ENCODE measurements around the gene DSEL.

Gene DSEL

DNA sequence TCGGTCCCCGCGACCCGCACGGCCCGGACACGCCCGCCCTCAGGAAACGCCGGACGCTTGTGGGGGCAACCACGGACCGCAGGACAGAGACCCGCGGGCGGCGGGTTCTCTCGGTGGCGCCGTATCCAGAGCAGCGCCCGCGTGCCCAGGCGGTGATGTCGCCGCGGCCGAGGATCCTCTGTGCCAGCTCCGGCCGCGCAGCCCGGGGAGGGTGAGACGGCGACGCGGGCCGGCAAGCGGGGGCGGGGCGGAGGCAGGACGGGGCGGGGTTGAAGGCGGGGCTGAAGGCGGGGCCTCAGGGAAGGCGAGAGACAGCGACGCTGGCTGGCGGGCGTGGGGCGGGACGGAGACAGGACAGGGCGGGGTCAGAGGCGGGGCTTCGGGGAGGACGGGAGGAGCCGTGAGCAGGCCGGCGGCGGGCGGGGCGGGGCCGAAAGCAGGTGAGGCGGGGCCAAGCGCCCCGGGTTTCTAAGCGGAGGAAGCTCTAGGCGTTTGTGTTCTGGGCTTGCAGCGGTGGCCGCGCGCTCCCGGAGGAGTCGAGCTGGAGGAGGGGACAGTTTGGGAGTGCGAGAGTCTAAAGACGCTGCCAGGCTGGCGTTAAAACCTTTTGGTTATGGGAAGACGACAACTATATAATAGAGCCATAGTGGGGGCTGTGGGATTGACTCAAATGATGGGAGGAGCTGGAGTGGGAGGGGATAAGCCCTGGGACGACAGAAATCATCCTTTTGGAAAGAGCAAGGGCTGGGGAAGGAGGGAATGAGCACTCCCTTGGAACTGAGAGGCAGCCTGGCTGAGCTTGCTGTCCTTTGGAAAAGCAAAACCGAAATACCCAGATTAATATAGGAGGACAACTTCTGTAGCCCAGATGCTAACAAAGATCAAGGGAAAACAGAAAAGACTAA is at the start of gene DSEL:
Gene DSEL (minus strand): TSS at position 182 of the 905 bp plus-strand sequence. CDS start 2,112 bp downstream, outside the sequence.
- peak; percentile 97 for DNase-seq (ENCODE audit: low read depth, low spot score)

DNA sequence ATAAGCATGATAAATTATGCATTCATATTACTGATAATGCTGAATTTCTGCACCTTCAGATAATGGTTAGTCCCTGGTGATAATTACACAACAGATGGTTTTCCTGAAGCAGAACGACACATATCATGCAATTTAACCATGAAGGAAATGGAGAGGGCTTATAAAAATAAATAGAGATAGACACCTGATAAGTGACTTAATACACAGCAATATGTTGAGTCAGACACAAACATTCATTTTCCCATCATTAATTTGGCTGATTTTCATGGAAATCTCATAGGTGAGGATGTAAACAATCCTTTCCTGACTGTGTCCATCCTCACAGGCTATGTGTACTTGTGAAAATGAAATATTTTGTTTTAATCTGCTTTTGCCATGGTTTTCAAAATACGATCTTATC is 36.9 kb upstream of the DSEL start:
- no peak for DNase-seq (ENCODE audit: low read depth, low spot score)

GRCh38 chr18:67550872-67551520 is 34.5 kb upstream of the DSEL start:
- DNase-seq (ENCODE audit: low read depth, low spot score) = no peak

- no peak for DNase-seq (ENCODE audit: low read depth, low spot score)
Measured at GRCh38 chr18:67549946-67550345, 33.4 kb upstream of the DSEL start.

- no peak for DNase-seq (ENCODE audit: low read depth, low spot score)
Measured at GRCh38 chr18:67545681-67546080, 29.2 kb upstream of the DSEL start.

- no peak for DNase-seq (ENCODE audit: low read depth, low spot score)
Measured at GRCh38 chr18:67540559-67540958, 24.0 kb upstream of the DSEL start.

- DNase-seq (ENCODE audit: low read depth, low spot score) = no peak
Measured at GRCh38 chr18:67531929-67532328, 15.4 kb upstream of the DSEL start.

GRCh38 chr18:67525328-67526099 is 9.0 kb upstream of the DSEL start:
- DNase-seq (ENCODE audit: low read depth, low spot score) = no peak

- DNase-seq (ENCODE audit: low read depth, low spot score) = no peak
Measured at GRCh38 chr18:67520351-67520921, 3.9 kb upstream of the DSEL start.

- no peak for DNase-seq (ENCODE audit: low read depth, low spot score)
Measured at GRCh38 chr18:67519592-67519991, 3.1 kb upstream of the DSEL start.

GRCh38 chr18:67518566-67518965 is 2.0 kb upstream of the DSEL start:
- no peak for DNase-seq (ENCODE audit: low read depth, low spot score)

- DNase-seq (ENCODE audit: low read depth, low spot score) = no peak
Measured at GRCh38 chr18:67517444-67517765, 885 bp upstream of the DSEL start.

- peak; percentile 11 for DNase-seq (ENCODE audit: low read depth, low spot score)
Measured at GRCh38 chr18:67515942-67516538, 480 bp downstream of the DSEL start.

GRCh38 chr18:67514901-67515540 is 1.5 kb downstream of the DSEL start:
- DNase-seq (ENCODE audit: low read depth, low spot score) = no peak

DNA sequence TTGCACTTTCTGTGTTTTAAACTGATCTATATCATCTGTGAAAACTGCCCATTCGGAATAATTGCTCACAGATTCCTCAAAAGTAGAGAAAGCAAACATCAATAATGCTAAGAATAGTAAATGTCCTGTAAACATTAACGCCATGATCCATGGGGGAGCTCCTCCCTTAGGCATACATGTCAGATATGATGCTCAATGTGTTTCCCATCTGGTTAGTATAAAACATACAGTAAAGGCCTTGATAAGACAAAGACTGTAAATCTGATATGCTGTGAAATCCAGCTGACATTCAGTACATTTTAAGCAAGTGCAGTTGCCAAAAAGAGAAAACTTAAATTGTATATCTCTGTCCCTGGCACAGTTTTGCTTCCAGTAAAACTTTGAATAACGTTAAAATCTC is 2.1 kb downstream of the DSEL start:
- DNase-seq (ENCODE audit: low read depth, low spot score) = no peak

DNA sequence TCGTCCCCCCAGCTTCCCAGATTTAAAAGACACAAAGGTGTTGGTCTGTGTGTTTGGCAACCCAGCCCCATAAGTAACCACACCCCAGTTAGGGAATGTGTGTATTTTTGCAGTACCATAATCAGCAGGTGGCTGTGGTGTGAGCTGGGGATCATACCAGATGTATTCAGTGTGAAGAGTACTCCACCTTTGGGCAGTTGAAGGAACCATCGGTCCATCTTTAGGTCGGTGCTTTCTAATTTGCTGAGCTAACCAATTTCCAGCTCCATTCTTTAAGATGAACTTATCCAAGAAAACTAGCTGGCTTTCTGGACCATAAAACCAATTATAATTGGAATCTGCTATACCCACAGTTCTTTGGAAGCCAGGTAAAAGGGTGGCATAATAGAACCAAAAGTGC is 3.2 kb downstream of the DSEL start:
- no peak for DNase-seq (ENCODE audit: low read depth, low spot score)

DNA sequence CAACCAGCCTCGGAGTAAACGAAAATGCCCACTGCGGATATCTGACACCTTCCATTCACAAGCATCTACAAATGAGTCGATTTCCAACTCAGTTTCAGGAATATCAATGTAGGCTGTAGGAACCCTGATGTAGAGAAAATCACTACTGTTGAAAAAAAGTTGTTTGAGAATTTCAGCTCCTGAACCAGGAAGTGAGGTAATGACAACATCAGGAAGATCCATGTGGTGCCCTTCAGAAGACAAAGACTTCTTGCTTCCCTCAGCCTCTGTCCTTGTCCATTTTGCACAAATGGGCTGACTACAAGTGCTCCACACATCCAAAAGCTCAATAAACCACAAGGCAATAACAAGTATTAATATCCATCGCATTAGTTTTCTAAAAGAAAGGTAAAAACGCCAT is 4.7 kb downstream of the DSEL start:
- DNase-seq (ENCODE audit: low read depth, low spot score) = no peak

GRCh38 chr18:67510831-67511230 is 5.7 kb downstream of the DSEL start:
- DNase-seq (ENCODE audit: low read depth, low spot score) = no peak

- DNase-seq (ENCODE audit: low read depth, low spot score) = no peak
Measured at GRCh38 chr18:67509741-67510391, 6.7 kb downstream of the DSEL start.

GRCh38 chr18:67508146-67508545 is 8.4 kb downstream of the DSEL start:
- DNase-seq (ENCODE audit: low read depth, low spot score) = no peak

GRCh38 chr18:67504739-67505138 is 11.8 kb downstream of the DSEL start:
- DNase-seq (ENCODE audit: low read depth, low spot score) = no peak

All from activated naive CD8-positive, alpha-beta T cell treated with anti-CD3 and anti-CD28 coated beads, Interleukin-2, amount 50 U/mL, for 16 hours (primary cell).